Stimulated activated CD8-positive, alpha-beta memory T cell treated with anti-CD3 and anti-CD28 coated beads, Interleukin-7, amount 100 ng/mL, for 4 hours (primary cell): ENCODE results near the gene TIGAR.

ENCODE experiments used
- DNase-seq, 2 donors: peaks; one replicate each; pipeline ENCODE4 v3.0.0-alpha.2; 2020; ENCODE audit warnings: low read depth in 2 of 2

Gene TIGAR

GRCh38 chr12:4303750-4304149, 17.3 kb upstream of the TIGAR start:
- no peak for DNase-seq

- no peak for DNase-seq
Observed at GRCh38 chr12:4307593-4308333, 13.2 kb upstream of the TIGAR start.

- DNase-seq = no peak
Observed at GRCh38 chr12:4308334-4308950, 12.6 kb upstream of the TIGAR start.

GRCh38 chr12:4311776-4312175, 9.2 kb upstream of the TIGAR start:
- no peak for DNase-seq

- no peak for DNase-seq
Observed at GRCh38 chr12:4312251-4312650, 8.8 kb upstream of the TIGAR start.

- no peak for DNase-seq
Observed at GRCh38 chr12:4320497-4320852, 538 bp upstream of the TIGAR start.

GRCh38 chr12:4322726-4323125, 1.7 kb downstream of the TIGAR start:
- no peak for DNase-seq

- no peak for DNase-seq
Observed at GRCh38 chr12:4323396-4323795, 2.4 kb downstream of the TIGAR start.

- DNase-seq = no peak
Observed at GRCh38 chr12:4324366-4324765, 3.4 kb downstream of the TIGAR start.

- no peak for DNase-seq
Observed at GRCh38 chr12:4325966-4326365, 5.0 kb downstream of the TIGAR start.

GRCh38 chr12:4327293-4327692, 6.3 kb downstream of the TIGAR start:
- no peak for DNase-seq

GRCh38 chr12:4330203-4330602, 9.2 kb downstream of the TIGAR start:
- DNase-seq = no peak

- DNase-seq = no peak
Observed at GRCh38 chr12:4331221-4331620, 10.2 kb downstream of the TIGAR start.

GRCh38 chr12:4331842-4332241, 10.8 kb downstream of the TIGAR start:
- DNase-seq = no peak

GRCh38 chr12:4346931-4347330, 25.9 kb downstream of the TIGAR start:
- no peak for DNase-seq

- DNase-seq = peak; percentile 25 to 30
Observed at GRCh38 chr12:4353785-4354208, 32.8 kb downstream of the TIGAR start.

GRCh38 chr12:4355156-4356040, 34.4 kb downstream of the TIGAR start:
- no peak for DNase-seq

GRCh38 chr12:4356041-4356327, 35.0 kb downstream of the TIGAR start:
- no peak for DNase-seq

GRCh38 chr12:4366090-4366489, 45.1 kb downstream of the TIGAR start:
- DNase-seq = no peak

GRCh38 chr12:4369548-4369947, 48.5 kb downstream of the TIGAR start:
- no peak for DNase-seq

GRCh38 chr12:4370265-4370664, 49.3 kb downstream of the TIGAR start:
- no peak for DNase-seq

GRCh38 chr12:4372653-4373052, 51.6 kb downstream of the TIGAR start:
- no peak for DNase-seq

GRCh38 chr12:4375449-4375848, 54.4 kb downstream of the TIGAR start:
- DNase-seq = no peak
